ENCODE results near the gene GRK3. TPM values are rescaled to one million over a fixed set of nuclear protein-coding genes. Genes with fewer than 3 reads are reported as not detected.

Gene GRK3
- polyA plus RNA-seq, 4 donors = 0.22 to 6.0 (median 2.0) TPM

DNA sequence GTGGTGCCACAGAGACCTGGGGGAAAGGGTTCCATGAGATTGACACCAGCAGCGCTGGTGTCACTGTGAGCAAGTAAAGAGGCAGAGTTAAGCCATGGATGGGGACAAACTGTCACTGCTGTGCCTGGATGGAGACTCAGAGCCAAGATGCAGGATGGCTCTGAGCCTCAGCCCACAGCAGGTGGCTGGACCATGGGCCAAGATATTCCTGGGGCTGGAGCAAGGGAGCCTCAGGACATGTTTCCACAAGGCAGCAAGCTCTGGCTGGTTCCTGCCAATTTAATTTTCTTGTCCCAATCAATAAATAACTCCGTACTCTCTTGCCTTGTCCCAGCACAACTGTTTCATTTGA is 200.5 kb downstream of the GRK3 start:
- H3K27me3 ChIP-seq (ENCODE audit: control insufficient read depth in 3 of 3, insufficient read depth in 3 of 3, low read length in 3 of 3) = peaks cover 0 to 3% (median 2%) of the 10 kb centered on the region in 3 donors
- H3K4me1 ChIP-seq (ENCODE audit: control insufficient read depth in 3 of 3, insufficient read depth in 2 of 3, low read depth in 1 of 3, low read length in 2 of 3) = peaks cover 0 to 9% (median 0%) of the 10 kb centered on the region in 3 donors
- no peak overlapping the region for H3K4me3 ChIP-seq (ENCODE audit: low read depth in 1 of 3, low read length in 3 of 3)
- H3K36me3 ChIP-seq (ENCODE audit: control insufficient read depth in 3 of 3, insufficient read depth in 2 of 3, low read depth in 1 of 3, low read length in 3 of 3) = no peaks in the 10 kb centered on the region
- no peak overlapping the region for H3K27ac ChIP-seq (ENCODE audit: low read depth in 1 of 3, low read length in 2 of 3)
- 81 to 87% (median 84%) methylated on average over 2 of the region's 2 CpGs for WGBS, 3 donors
- no peak for DNase-seq
- peaks cover 0 to 12% of the 10 kb centered on the region in 2 donors for H3K9me3 ChIP-seq (ENCODE audit: control insufficient read depth in 2 of 2, insufficient read depth in 1 of 2, low read depth in 1 of 2, low read length in 1 of 2)
- no peak for FAIRE-seq

DNA sequence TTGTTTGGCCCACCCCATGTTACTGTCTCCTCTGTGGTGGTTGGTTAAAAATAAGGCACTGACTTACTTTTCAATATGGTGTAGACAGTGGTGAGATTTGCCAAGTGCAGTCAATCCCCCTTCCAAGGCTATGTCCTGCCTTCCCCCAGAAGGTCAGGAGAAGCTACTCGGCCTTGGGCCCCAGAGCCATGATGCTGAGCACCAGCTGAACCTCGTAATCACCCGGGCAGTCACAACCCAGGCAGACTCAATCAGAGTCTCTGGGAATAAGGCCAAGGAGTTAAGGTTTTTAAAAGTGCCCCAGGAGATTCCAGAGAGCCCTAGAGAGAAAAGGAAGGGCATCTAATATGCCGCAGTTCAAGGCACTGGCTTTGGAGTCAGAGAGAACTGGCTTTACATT is 201.3 kb downstream of the GRK3 start:
- Histone ChIP-seq H3K27me3 (ENCODE audit: control insufficient read depth in 3 of 3, insufficient read depth in 3 of 3, low read length in 3 of 3) (peaks cover 0 to 3% (median 2%) of the 10 kb centered on the region in 3 donors), H3K4me3 (ENCODE audit: low read depth in 1 of 3, low read length in 3 of 3) (no peak overlapping the region), H3K27ac (ENCODE audit: low read depth in 1 of 3, low read length in 2 of 3) (no peak overlapping the region), H3K4me1 (ENCODE audit: control insufficient read depth in 3 of 3, insufficient read depth in 2 of 3, low read depth in 1 of 3, low read length in 2 of 3) (peaks cover 0 to 9% (median 0%) of the 10 kb centered on the region in 3 donors), H3K36me3 (ENCODE audit: control insufficient read depth in 3 of 3, insufficient read depth in 2 of 3, low read depth in 1 of 3, low read length in 3 of 3) (no peaks in the 10 kb centered on the region), H3K9me3 (ENCODE audit: control insufficient read depth in 2 of 2, insufficient read depth in 1 of 2, low read depth in 1 of 2, low read length in 1 of 2) (peaks cover 0 to 12% of the 10 kb centered on the region in 2 donors)
- 84 to 92% (median 86%) methylated on average over 4 of the region's 4 CpGs for WGBS, 3 donors
- no peak for DNase-seq
- FAIRE-seq = no peak

GRCh38 chr22:25766418-25766817 is 201.9 kb downstream of the GRK3 start:
- peaks cover 0 to 9% (median 0%) of the 10 kb centered on the region in 3 donors for H3K4me1 ChIP-seq (ENCODE audit: control insufficient read depth in 3 of 3, insufficient read depth in 2 of 3, low read depth in 1 of 3, low read length in 2 of 3)
- H3K27ac ChIP-seq (ENCODE audit: low read depth in 1 of 3, low read length in 2 of 3) = no peak overlapping the region
- no peak for DNase-seq
- H3K9me3 ChIP-seq (ENCODE audit: control insufficient read depth in 2 of 2, insufficient read depth in 1 of 2, low read depth in 1 of 2, low read length in 1 of 2) = peaks cover 0 to 12% of the 10 kb centered on the region in 2 donors
- no peak for FAIRE-seq
- no peak overlapping the region for H3K4me3 ChIP-seq (ENCODE audit: low read depth in 1 of 3, low read length in 3 of 3)
- H3K27me3 ChIP-seq (ENCODE audit: control insufficient read depth in 3 of 3, insufficient read depth in 3 of 3, low read length in 3 of 3) = peaks cover 0 to 3% (median 2%) of the 10 kb centered on the region in 3 donors
- 88 to 93% (median 92%) methylated on average over 3 of the region's 3 CpGs for WGBS, 3 donors
- no peaks in the 10 kb centered on the region for H3K36me3 ChIP-seq (ENCODE audit: control insufficient read depth in 3 of 3, insufficient read depth in 2 of 3, low read depth in 1 of 3, low read length in 3 of 3)

- Histone ChIP-seq H3K4me1 (ENCODE audit: control insufficient read depth in 3 of 3, insufficient read depth in 2 of 3, low read depth in 1 of 3, low read length in 2 of 3) (no peaks in the 10 kb centered on the region), H3K36me3 (ENCODE audit: control insufficient read depth in 3 of 3, insufficient read depth in 2 of 3, low read depth in 1 of 3, low read length in 3 of 3) (no peaks in the 10 kb centered on the region), H3K27ac (ENCODE audit: low read depth in 1 of 3, low read length in 2 of 3) (no peak overlapping the region), H3K4me3 (ENCODE audit: low read depth in 1 of 3, low read length in 3 of 3) (no peak overlapping the region), H3K9me3 (ENCODE audit: control insufficient read depth in 2 of 2, insufficient read depth in 1 of 2, low read depth in 1 of 2, low read length in 1 of 2) (peaks cover 0 to 12% of the 10 kb centered on the region in 2 donors), H3K27me3 (ENCODE audit: control insufficient read depth in 3 of 3, insufficient read depth in 3 of 3, low read length in 3 of 3) (peaks cover 0 to 3% (median 2%) of the 10 kb centered on the region in 3 donors)
- 90 to 97% (median 90%) methylated on average over 4 of the region's 4 CpGs for WGBS, 3 donors
- no peak for DNase-seq
- FAIRE-seq = no peak
These were observed 205.9 kb downstream of the GRK3 start for GRCh38 chr22:25770333-25770732.

GRCh38 chr22:25772288-25772687 is 207.8 kb downstream of the GRK3 start:
- no peaks in the 10 kb centered on the region for H3K36me3 ChIP-seq (ENCODE audit: control insufficient read depth in 3 of 3, insufficient read depth in 2 of 3, low read depth in 1 of 3, low read length in 3 of 3)
- H3K4me1 ChIP-seq (ENCODE audit: control insufficient read depth in 3 of 3, insufficient read depth in 2 of 3, low read depth in 1 of 3, low read length in 2 of 3) = no peaks in the 10 kb centered on the region
- H3K4me3 ChIP-seq (ENCODE audit: low read depth in 1 of 3, low read length in 3 of 3) = no peak overlapping the region
- no peak overlapping the region for H3K27ac ChIP-seq (ENCODE audit: low read depth in 1 of 3, low read length in 2 of 3)
- H3K27me3 ChIP-seq (ENCODE audit: control insufficient read depth in 3 of 3, insufficient read depth in 3 of 3, low read length in 3 of 3) = no peaks in the 10 kb centered on the region
- DNase-seq (no peak), FAIRE-seq (no peak)
- no peaks in the 10 kb centered on the region for H3K9me3 ChIP-seq (ENCODE audit: control insufficient read depth in 2 of 2, insufficient read depth in 1 of 2, low read depth in 1 of 2, low read length in 1 of 2)
- 53 to 66% (median 58%) methylated on average over 9 of the region's 9 CpGs for WGBS, 3 donors

DNA sequence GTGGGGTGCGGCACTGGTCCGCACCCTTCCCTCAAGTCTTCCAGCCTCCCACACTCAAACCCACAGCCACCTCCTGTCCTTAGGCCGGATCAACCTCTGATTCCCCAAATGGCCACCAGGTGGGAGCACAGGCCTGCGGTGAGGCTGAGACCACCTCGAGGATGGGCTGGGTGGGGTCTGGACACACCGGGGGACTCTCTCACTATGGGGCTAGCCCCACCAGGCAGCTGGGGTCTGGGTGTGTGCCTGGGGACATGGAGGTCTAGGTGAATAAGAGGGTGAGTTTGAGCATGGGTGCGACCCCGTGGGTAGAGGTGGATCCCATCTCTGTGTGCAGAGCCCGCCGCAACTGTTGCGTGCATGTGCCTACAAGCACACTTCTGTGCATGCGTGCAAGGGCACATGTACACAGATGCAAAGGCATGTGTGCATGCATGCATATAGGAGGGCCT is 210.1 kb downstream of the GRK3 start:
- DNase-seq (no peak), FAIRE-seq (no peak)
- Histone ChIP-seq H3K27me3 (ENCODE audit: control insufficient read depth in 3 of 3, insufficient read depth in 3 of 3, low read length in 3 of 3) (no peaks in the 10 kb centered on the region), H3K36me3 (ENCODE audit: control insufficient read depth in 3 of 3, insufficient read depth in 2 of 3, low read depth in 1 of 3, low read length in 3 of 3) (no peaks in the 10 kb centered on the region), H3K9me3 (ENCODE audit: control insufficient read depth in 2 of 2, insufficient read depth in 1 of 2, low read depth in 1 of 2, low read length in 1 of 2) (no peaks in the 10 kb centered on the region), H3K4me1 (ENCODE audit: control insufficient read depth in 3 of 3, insufficient read depth in 2 of 3, low read depth in 1 of 3, low read length in 2 of 3) (no peaks in the 10 kb centered on the region), H3K4me3 (ENCODE audit: low read depth in 1 of 3, low read length in 3 of 3) (no peak overlapping the region), H3K27ac (ENCODE audit: low read depth in 1 of 3, low read length in 2 of 3) (no peak overlapping the region)
- WGBS, 3 donors = 59 to 63% (median 62%) methylated on average over 12 of the region's 12 CpGs

DNA sequence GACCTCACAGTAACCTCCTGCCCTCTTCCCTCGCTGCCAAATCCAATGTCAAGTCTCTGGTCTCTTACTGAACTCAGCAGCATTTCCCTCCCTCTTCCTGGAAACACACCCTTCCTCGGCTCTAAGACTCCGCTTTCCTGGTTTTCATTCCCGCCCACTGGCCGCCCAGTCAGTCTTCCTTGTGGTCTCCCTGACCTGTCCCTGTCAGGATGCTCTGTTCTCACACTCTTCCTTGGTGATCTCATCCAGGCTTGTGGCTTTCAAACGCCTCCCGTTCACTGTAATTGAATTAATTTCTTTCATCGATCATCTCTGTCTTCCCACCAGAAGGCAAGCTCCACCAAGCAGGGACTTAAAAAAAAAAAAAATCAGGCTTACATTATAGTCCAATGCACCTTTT is 211.1 kb downstream of the GRK3 start:
- no peak for FAIRE-seq
- DNase-seq = peak in 1 of 2 donors; percentile 16
- Histone ChIP-seq H3K27ac (ENCODE audit: low read depth in 1 of 3, low read length in 2 of 3) (no peak overlapping the region), H3K36me3 (ENCODE audit: control insufficient read depth in 3 of 3, insufficient read depth in 2 of 3, low read depth in 1 of 3, low read length in 3 of 3) (no peaks in the 10 kb centered on the region), H3K4me1 (ENCODE audit: control insufficient read depth in 3 of 3, insufficient read depth in 2 of 3, low read depth in 1 of 3, low read length in 2 of 3) (no peaks in the 10 kb centered on the region), H3K4me3 (ENCODE audit: low read depth in 1 of 3, low read length in 3 of 3) (no peak overlapping the region), H3K9me3 (ENCODE audit: control insufficient read depth in 2 of 2, insufficient read depth in 1 of 2, low read depth in 1 of 2, low read length in 1 of 2) (no peaks in the 10 kb centered on the region), H3K27me3 (ENCODE audit: control insufficient read depth in 3 of 3, insufficient read depth in 3 of 3, low read length in 3 of 3) (no peaks in the 10 kb centered on the region)
- WGBS, 3 donors = 34 to 39% (median 37%) methylated on average over 8 of the region's 8 CpGs

DNA sequence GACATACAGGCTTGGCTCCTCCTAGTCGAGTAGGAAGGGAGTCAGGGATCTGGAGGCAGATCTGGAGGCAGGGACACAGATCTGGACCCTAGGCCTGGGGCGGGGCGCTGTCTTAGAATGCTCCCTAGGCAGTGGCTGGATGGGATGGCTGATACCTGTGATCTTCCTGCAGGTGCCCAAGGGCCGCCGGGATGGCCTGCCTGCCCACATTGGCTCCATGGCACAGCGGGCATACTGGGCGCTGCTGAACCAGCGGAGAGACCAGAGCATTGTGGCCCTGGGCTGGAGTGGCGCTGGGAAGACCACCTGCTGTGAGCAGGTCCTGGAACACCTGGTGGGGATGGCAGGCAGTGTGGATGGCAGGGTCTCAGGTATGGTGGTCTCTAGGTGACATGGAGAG is 212.9 kb downstream of the GRK3 start:
- WGBS, 3 donors = 68 to 91% (median 77%) methylated on average over 9 of the region's 9 CpGs
- no peaks in the 10 kb centered on the region for H3K36me3 ChIP-seq (ENCODE audit: control insufficient read depth in 3 of 3, insufficient read depth in 2 of 3, low read depth in 1 of 3, low read length in 3 of 3)
- no peaks in the 10 kb centered on the region for H3K4me1 ChIP-seq (ENCODE audit: control insufficient read depth in 3 of 3, insufficient read depth in 2 of 3, low read depth in 1 of 3, low read length in 2 of 3)
- H3K4me3 ChIP-seq (ENCODE audit: low read depth in 1 of 3, low read length in 3 of 3) = no peak overlapping the region
- H3K27ac ChIP-seq (ENCODE audit: low read depth in 1 of 3, low read length in 2 of 3) = no peak overlapping the region
- H3K9me3 ChIP-seq (ENCODE audit: control insufficient read depth in 2 of 2, insufficient read depth in 1 of 2, low read depth in 1 of 2, low read length in 1 of 2) = no peaks in the 10 kb centered on the region
- H3K27me3 ChIP-seq (ENCODE audit: control insufficient read depth in 3 of 3, insufficient read depth in 3 of 3, low read length in 3 of 3) = no peaks in the 10 kb centered on the region
- DNase-seq = no peak
- FAIRE-seq = no peak

- H3K36me3 ChIP-seq (ENCODE audit: control insufficient read depth in 3 of 3, insufficient read depth in 2 of 3, low read depth in 1 of 3, low read length in 3 of 3) = no peaks in the 10 kb centered on the region
- no peak overlapping the region for H3K27ac ChIP-seq (ENCODE audit: low read depth in 1 of 3, low read length in 2 of 3)
- no peaks in the 10 kb centered on the region for H3K4me1 ChIP-seq (ENCODE audit: control insufficient read depth in 3 of 3, insufficient read depth in 2 of 3, low read depth in 1 of 3, low read length in 2 of 3)
- DNase-seq (peak; percentile 25 to 33), FAIRE-seq (no peak)
- no peaks in the 10 kb centered on the region for H3K27me3 ChIP-seq (ENCODE audit: control insufficient read depth in 3 of 3, insufficient read depth in 3 of 3, low read length in 3 of 3)
- no peak overlapping the region for H3K4me3 ChIP-seq (ENCODE audit: low read depth in 1 of 3, low read length in 3 of 3)
- H3K9me3 ChIP-seq (ENCODE audit: control insufficient read depth in 2 of 2, insufficient read depth in 1 of 2, low read depth in 1 of 2, low read length in 1 of 2) = no peaks in the 10 kb centered on the region
- WGBS, 3 donors = 27 to 38% (median 32%) methylated on average over 8 of the region's 8 CpGs
These were observed 213.4 kb downstream of the GRK3 start for GRCh38 chr22:25777870-25778269.

Data from small intestine (tissue), 7 donors.